Heart left ventricle (tissue), 16 donors: ENCODE measurements around the gene L3HYPDH. TPM values are rescaled to one million over a fixed set of nuclear protein-coding genes. Genes with fewer than 3 reads are reported as not detected.

ENCODE experiments used
- ATAC-seq, 4 donors: fragments of 200-7000 bp; cut with Tn5 transposase; one replicate each; pipeline ENCODE4 v1.9.1; 2020 to 2022; ENCODE audit warnings: moderate library complexity in 4 of 4, mild to moderate bottlenecking in 3 of 4, moderate number of reproducible peaks in 1 of 4
- DNase-seq, 5 donors: peaks; one replicate each; pipeline ENCODE4 v3.0.0-alpha.2; 2020
- H3K27ac ChIP-seq, 12 donors: fragments of 200-600 bp; sonication (generic) in 4 of 12; one replicate each; pipeline versions ENCODE4 v1.5.0 to v1.8.0; 2016 to 2022; ENCODE audit warnings: mild to moderate bottlenecking in 2 of 12
- H3K27me3 ChIP-seq, 9 donors: fragments of 200-600 bp; sonication (generic) in 2 of 9; one replicate each; pipeline versions ENCODE4 v1.5.1 to v1.8.0; 2016 to 2022; ENCODE audit warnings: mild to moderate bottlenecking in 3 of 9
- H3K36me3 ChIP-seq, 9 donors: fragments of 200-600 bp; sonication (generic) in 2 of 9; one replicate each; pipeline versions ENCODE4 v1.5.0 to v1.8.0; 2018 to 2022; ENCODE audit warnings: mild to moderate bottlenecking in 2 of 9
- H3K4me1 ChIP-seq, 12 donors: fragments of 200-600 bp; sonication (generic) in 4 of 12; one replicate each; pipeline versions ENCODE4 v1.5.0 to v1.8.0; 2016 to 2022; ENCODE audit warnings: mild to moderate bottlenecking in 3 of 12
- H3K4me3 ChIP-seq, 12 donors: fragments of 200-600 bp; sonication (generic) in 4 of 12; one replicate each; pipeline versions ENCODE4 v1.5.0 to v1.8.0; 2017 to 2022; ENCODE audit warnings: mild to moderate bottlenecking in 9 of 12, moderate library complexity in 4 of 12
- H3K9me3 ChIP-seq, 12 donors: fragments of 200-600 bp; sonication (generic) in 4 of 12; one replicate each; pipeline versions ENCODE4 v1.5.0 to v1.8.0; 2016 to 2022; ENCODE audit warnings: mild to moderate bottlenecking in 1 of 12
- CTCF ChIP-seq, 12 donors: fragments of 200-600 bp; sonication (generic) in 4 of 12; IDR thresholded peaks; one replicate each; pipeline versions ENCODE4 v1.5.0 to v1.8.0; 2018 to 2022; ENCODE audit warnings: antibody characterized with exemption in 12 of 12, mild to moderate bottlenecking in 5 of 12
- POLR2A ChIP-seq, 2 donors: fragments of 450-650 bp; IDR thresholded peaks; one replicate each; pipeline ENCODE4 v1.6.1; 2017; ENCODE audit warnings: antibody characterized with exemption in 2 of 2, mild to moderate bottlenecking in 2 of 2, moderate library complexity in 2 of 2
- WGBS, 4 donors: extraction: QIAGEN DNeasy Blood & Tissue Kit in 2 of 4; methylation state at CpG; one replicate each; pipeline versions ENCODE4 v1.1.5 to v1.1.7; 2013 to 2018; 5-methylcytosine and 5-hydroxymethylcytosine counted together
- intact Hi-C, 10 donors: fragments of 100-400 bp; cut with DNase I; formaldehyde crosslinking; loops; one replicate each; pipeline versions ENCODE4 v1.11.1 to v1.14.2; 2022
- polyA plus RNA-seq, 2 donors: library from polyadenylated mRNA; stranded (reverse); fragments of 200-250 nt; gene quantifications; one replicate each; pipeline ENCODE4 v1.2.3, GENCODE V29; 2013
- total RNA-seq, 9 donors: library from RNA; depleted of rRNA in 2 of 9; stranded (reverse); fragments of >200 nt in 2 of 9; fragmentation: NEBNext Ultra II Directional in 3 of 9; extraction: Animal tissue kit (Norgen Biotek cat#: 25700) in 3 of 9; gene quantifications; one replicate each; pipeline versions ENCODE4 v1.1.0 to v1.2.4, GENCODE V29; 2016 to 2023
- donor health status: ischemic (EF 13 %, LVEDD 7.1; RV severe dilation, severe dysfunction).
- donor health status: healthy with polysubstance abuse.
- donor health status: DM: no; HTN: yes; CAD: no.
- donor health status: DM: no; HTN: no; CAD: no.
- donor health status: ischemic (EF 25% LVEDD 6.9; RV normal size, moderate dysfunction).
- donor health status: ischemic (EF 25% LVEDD 5.7; RV mildly dilated, moderate dysfunction).
- donor health status: healthy.
- donor health status: DM: yes; HTN: yes; CAD: no.
- donor health status: ischemic (EF 35%, LVEDD 5.7; RV mildly dilated, moderate dysfunction).
- donor health status: nonischemic (EF 11% LVEDD 7.7; RV severe dilation, severe dysfunction).
- donor health status: DM: yes; HTN: yes; CAD: no.
- donor health status: PGD.
- donor health status: ischemic (EF 29% LVEDD 5.4; RV normal size, mild dysfunction).
- donor health status: nonischemic (EF 23%, LVEDD 6.1; RV moderate dilation, normal function).

L3HYPDH gene
- total and polyA plus RNA-seq, 11 donors = 7.4 to 18.9 (median 14.1) TPM

GRCh38 chr14:59464486-59465315 is 19.5 kb downstream of the L3HYPDH start:
- H3K4me1 ChIP-seq = peaks cover 4 to 17% (median 7%) of the 10 kb centered on the region in 12 donors
- peak overlapping the region in 9 of 12 donors; percentile 31 to 82 (median 58) for H3K27ac ChIP-seq
- TF ChIP-seq CTCF (IDR thresholded peaks at IDR 0.05) = no peak
- TF ChIP-seq POLR2A (IDR thresholded peaks at IDR 0.05) = no peak
- 0 to 1% (median 1%) methylated on average over 40 to 105 of the region's 105 CpGs for WGBS, 4 donors
- H3K36me3 ChIP-seq = peaks cover 0 to 25% (median 8%) of the 10 kb centered on the region in 9 donors
- peaks cover 0 to 16% (median 0%) of the 10 kb centered on the region in 9 donors for H3K27me3 ChIP-seq
- H3K4me3 ChIP-seq = peak overlapping the region; percentile 46 to 75 (median 64)
- peak; percentile 67 to 75 (median 73) for DNase-seq
- peak; percentile 38 to 94 (median 88) for ATAC-seq
- intact Hi-C loops = no loop called here
- H3K9me3 ChIP-seq = no peaks in the 10 kb centered on the region

GRCh38 chr14:59463787-59464485 is 20.3 kb downstream of the L3HYPDH start:
- H3K27ac ChIP-seq = peak overlapping the region in 8 of 12 donors; percentile 31 to 82 (median 60)
- ATAC-seq = peak in 2 of 4 donors; percentile 9 to 11
- 36 to 55% (median 37%) methylated on average over 31 to 60 of the region's 60 CpGs for WGBS, 4 donors
- peaks cover 0 to 16% (median 0%) of the 10 kb centered on the region in 9 donors for H3K27me3 ChIP-seq
- no peaks in the 10 kb centered on the region for H3K9me3 ChIP-seq
- intact Hi-C loops = no loop called here
- H3K36me3 ChIP-seq = peaks cover 0 to 21% (median 8%) of the 10 kb centered on the region in 9 donors
- peaks cover 4 to 17% (median 7%) of the 10 kb centered on the region in 12 donors for H3K4me1 ChIP-seq
- TF ChIP-seq POLR2A (IDR thresholded peaks at IDR 0.05) (no peak), CTCF (IDR thresholded peaks at IDR 0.05) (no peak)
- H3K4me3 ChIP-seq = peak overlapping the region; percentile 46 to 75 (median 64)
- DNase-seq = peak in 1 of 5 donors; percentile 63

GRCh38 chr14:59461891-59462290 is 22.3 kb downstream of the L3HYPDH start:
- Histone ChIP-seq H3K27ac (no peak overlapping the region), H3K4me3 (no peak overlapping the region), H3K36me3 (peaks cover 0 to 26% (median 10%) of the 10 kb centered on the region in 9 donors), H3K27me3 (peaks cover 0 to 16% (median 0%) of the 10 kb centered on the region in 9 donors), H3K4me1 (peaks cover 4 to 17% (median 7%) of the 10 kb centered on the region in 12 donors), H3K9me3 (no peaks in the 10 kb centered on the region)
- intact Hi-C loops = no loop called here
- ATAC-seq (no peak), DNase-seq (no peak)
- WGBS, 4 donors = 95 to 100% (median 97%) methylated on average over 1 of the region's 1 CpG
- TF ChIP-seq CTCF (IDR thresholded peaks at IDR 0.05) (no peak), POLR2A (IDR thresholded peaks at IDR 0.05) (no peak)

GRCh38 chr14:59460378-59460777 is 23.8 kb downstream of the L3HYPDH start:
- ATAC-seq = no peak
- intact Hi-C loops = no loop called here
- 94 to 100% (median 97%) methylated on average over 1 of the region's 1 CpG for WGBS, 4 donors
- Histone ChIP-seq H3K9me3 (no peaks in the 10 kb centered on the region), H3K4me1 (peaks cover 4 to 15% (median 7%) of the 10 kb centered on the region in 12 donors), H3K4me3 (no peak overlapping the region), H3K27ac (no peak overlapping the region), H3K27me3 (peaks cover 0 to 15% (median 0%) of the 10 kb centered on the region in 9 donors), H3K36me3 (peaks cover 0 to 41% (median 15%) of the 10 kb centered on the region in 9 donors)
- TF ChIP-seq POLR2A (IDR thresholded peaks at IDR 0.05) (no peak), CTCF (IDR thresholded peaks at IDR 0.05) (no peak)
- DNase-seq = no peak
